Peyer's patch (tissue), 4 donors: ENCODE data around the gene ZCCHC18. TPM values are rescaled to one million over a fixed set of nuclear protein-coding genes. Genes with fewer than 3 reads are reported as not detected.

Source experiments
- DNase-seq, 3 donors: peaks; one replicate each; pipeline ENCODE4 v3.0.0-alpha.2; 2017 to 2019
- H3K27ac ChIP-seq, 4 donors: fragments of 200-600 bp; sonication (generic); one replicate each; pipeline ENCODE4 v1.5.1; 2016 to 2019
- H3K27me3 ChIP-seq, 2 donors: fragments of 200-600 bp; sonication (generic); one replicate each; pipeline ENCODE4 v1.5.1; 2019
- H3K36me3 ChIP-seq, 3 donors: fragments of 200-600 bp; sonication (generic); one replicate each; pipeline ENCODE4 v1.5.1; 2016 to 2019
- H3K4me1 ChIP-seq, 4 donors: fragments of 200-600 bp; sonication (generic); one replicate each; pipeline ENCODE4 v1.5.1; 2016 to 2019
- H3K4me3 ChIP-seq, 4 donors: fragments of 200-600 bp; sonication (generic); 1 replicate in 3 of 4; 2 replicates in 1 of 4; pipeline ENCODE4 v1.5.1; 2016 to 2019; ENCODE audit warnings: mild to moderate bottlenecking in 1 of 4
- H3K9me3 ChIP-seq, 4 donors: fragments of 200-600 bp; sonication (generic); one replicate each; pipeline ENCODE4 v1.5.1; 2016 to 2019; ENCODE audit warnings: mild to moderate bottlenecking in 1 of 4
- CTCF ChIP-seq, 6 experiments: fragments of 450-650 bp in 4 of 6; fragments of 200-600 bp in 2 of 6; sonication (generic) in 1 of 6; IDR thresholded peaks; one replicate each; pipeline ENCODE4 v1.5.1; 2017 to 2019; ENCODE audit warnings: antibody characterized with exemption in 6 of 6, mild to moderate bottlenecking in 3 of 6, moderate library complexity in 1 of 6
- POLR2A ChIP-seq, 2 donors: fragments of 450-650 bp; IDR thresholded peaks; one replicate each; pipeline ENCODE4 v1.5.1; 2017; ENCODE audit warnings: antibody characterized with exemption in 2 of 2, mild to moderate bottlenecking in 2 of 2, moderate library complexity in 2 of 2
- total RNA-seq, 4 donors: library from RNA; depleted of rRNA; stranded (reverse); fragments of >200 nt; gene quantifications; one replicate each; pipeline ENCODE4 v1.1.0, GENCODE V29; 2016

The ZCCHC18 gene
- total RNA-seq, 4 donors from 2014 or later, result 0.80 to 8.3 TPM; not detected in 2

GRCh38 chrX:104126856-104127255 is 14.5 kb downstream of the ZCCHC18 start:
- H3K27me3 ChIP-seq, result no peaks in the 10 kb centered on the region
- DNase-seq, result no peak
- no peaks in the 10 kb centered on the region for H3K36me3 ChIP-seq
- no peaks in the 10 kb centered on the region for H3K4me1 ChIP-seq
- H3K9me3 ChIP-seq, result no peaks in the 10 kb centered on the region
- no peak for TF ChIP-seq POLR2A (IDR thresholded peaks at IDR 0.05)
- peak overlapping the region in 1 of 4 donors; percentile 42 for H3K27ac ChIP-seq
- no peak overlapping the region for H3K4me3 ChIP-seq

GRCh38 chrX:104130808-104131207 is 18.5 kb downstream of the ZCCHC18 start:
- DNase-seq, result no peak
- Histone ChIP-seq H3K9me3 (no peaks in the 10 kb centered on the region), H3K4me3 (no peak overlapping the region), H3K27ac (no peak overlapping the region), H3K36me3 (no peaks in the 10 kb centered on the region), H3K4me1 (no peaks in the 10 kb centered on the region), H3K27me3 (no peaks in the 10 kb centered on the region)
- TF ChIP-seq CTCF (IDR thresholded peaks at IDR 0.05) (no peak), POLR2A (IDR thresholded peaks at IDR 0.05) (no peak)

- Histone ChIP-seq H3K4me1 (no peaks in the 10 kb centered on the region), H3K4me3 (no peak overlapping the region), H3K36me3 (no peaks in the 10 kb centered on the region), H3K9me3 (no peaks in the 10 kb centered on the region), H3K27ac (no peak overlapping the region), H3K27me3 (no peaks in the 10 kb centered on the region)
- DNase-seq, result no peak
- TF ChIP-seq CTCF (IDR thresholded peaks at IDR 0.05) (no peak), POLR2A (IDR thresholded peaks at IDR 0.05) (no peak)
Observed at GRCh38 chrX:104134583-104135261, 22.4 kb downstream of the ZCCHC18 start.

- no peak for DNase-seq
- H3K9me3 ChIP-seq, result no peaks in the 10 kb centered on the region
- no peak for TF ChIP-seq POLR2A (IDR thresholded peaks at IDR 0.05)
- no peak for TF ChIP-seq CTCF (IDR thresholded peaks at IDR 0.05)
- H3K4me1 ChIP-seq, result no peaks in the 10 kb centered on the region
- no peaks in the 10 kb centered on the region for H3K27me3 ChIP-seq
- no peak overlapping the region for H3K27ac ChIP-seq
- no peak overlapping the region for H3K4me3 ChIP-seq
- H3K36me3 ChIP-seq, result no peaks in the 10 kb centered on the region
Observed at GRCh38 chrX:104135677-104136076, 23.4 kb downstream of the ZCCHC18 start.

GRCh38 chrX:104136241-104137019 is 24.1 kb downstream of the ZCCHC18 start:
- TF ChIP-seq POLR2A (IDR thresholded peaks at IDR 0.05) (no peak), CTCF (IDR thresholded peaks at IDR 0.05) (peak; percentile 27 to 70 (median 62))
- peak overlapping the region in 2 of 4 donors; percentile 25 to 34 for H3K4me3 ChIP-seq
- peak in 2 of 3 donors; percentile 61 to 84 for DNase-seq
- no peaks in the 10 kb centered on the region for H3K4me1 ChIP-seq
- H3K36me3 ChIP-seq, result no peaks in the 10 kb centered on the region
- H3K27ac ChIP-seq, result no peak overlapping the region
- H3K9me3 ChIP-seq, result no peaks in the 10 kb centered on the region
- no peaks in the 10 kb centered on the region for H3K27me3 ChIP-seq

- no peaks in the 10 kb centered on the region for H3K27me3 ChIP-seq
Observed at GRCh38 chrX:104137496-104137895, 25.2 kb downstream of the ZCCHC18 start.

More at GRCh38 chrX:104137496-104137895, 25.2 kb downstream of the ZCCHC18 start:
- no peaks in the 10 kb centered on the region for H3K36me3 ChIP-seq
- H3K9me3 ChIP-seq, result no peaks in the 10 kb centered on the region
- H3K4me1 ChIP-seq, result no peaks in the 10 kb centered on the region
- no peak overlapping the region for H3K27ac ChIP-seq
- DNase-seq, result no peak
- H3K4me3 ChIP-seq, result no peak overlapping the region
- no peak for TF ChIP-seq POLR2A (IDR thresholded peaks at IDR 0.05)
- TF ChIP-seq CTCF (IDR thresholded peaks at IDR 0.05), result no peak
